H1 (cell line): ENCODE results near the gene ARID5B. TPM values are rescaled to one million over a fixed set of nuclear protein-coding genes. Genes with fewer than 3 reads are reported as not detected.

Experiments used
- CTCF ChIA-PET: fragments of 300-600 bp; sonication (Branson Sonifier 250); formaldehyde crosslinking; loops from one replicate; lab custom pipeline; 2021; ENCODE audit not compliant: partially characterized antibody; lab: Charles Lee
- POLR2A ChIA-PET: fragments of 300-600 bp; sonication (Branson Sonifier 250); formaldehyde crosslinking; loops from one replicate; lab custom pipeline; 2021; ENCODE audit warnings: inconsistent platforms; ENCODE audit not compliant: partially characterized antibody; lab: Charles Lee
- DNase-seq, 2 experiments: peaks; one replicate each; pipeline versions ENCODE4 v3.0.0 to v3.0.0-alpha.2; 2010 to 2022; ENCODE audit warnings: low spot score in 2 of 2, low read depth in 1 of 2, mixed read lengths in 1 of 2
- FAIRE-seq: peaks from 2 replicates; lab custom pipeline; 2011; peaks lifted over from hg19 to GRCh38; lab: Jason Lieb, UNC
- H2AFZ ChIP-seq: 2 replicates; pipeline ENCODE4 v1.8.1; 2012; ENCODE audit warnings: low read length, inconsistent platforms
- H2AK5ac ChIP-seq: 2 replicates; pipeline ENCODE4 v1.6.1; 2013; ENCODE audit warnings: low read depth, low read length
- H2BK120ac ChIP-seq: replicated peaks from 2 replicates; pipeline ENCODE3; 2013; ENCODE audit warnings: low read depth, low read length, inconsistent platforms
- H2BK12ac ChIP-seq: 2 replicates; pipeline ENCODE4 v1.6.1; 2013; ENCODE audit warnings: low read depth, low read length
- H2BK15ac ChIP-seq: 2 replicates; pipeline ENCODE4 v1.6.1; 2013; ENCODE audit warnings: low read length
- H2BK20ac ChIP-seq: 2 replicates; pipeline ENCODE4 v1.6.1; 2013; ENCODE audit warnings: low read length
- H2BK5ac ChIP-seq: 2 replicates; pipeline ENCODE4 v1.6.1; 2013; ENCODE audit warnings: low read depth, low read length
- H3K14ac ChIP-seq: 2 replicates; pipeline ENCODE4 v1.6.1; 2013; ENCODE audit warnings: inconsistent platforms; ENCODE audit not compliant: insufficient read length
- H3K18ac ChIP-seq: 2 replicates; pipeline ENCODE4 v1.6.1; 2013; ENCODE audit warnings: low read length; ENCODE audit errors: extremely low read depth
- H3K23ac ChIP-seq: 2 replicates; pipeline ENCODE4 v1.6.1; 2013; ENCODE audit warnings: inconsistent platforms; ENCODE audit not compliant: insufficient read length
- H3K23me2 ChIP-seq: 2 replicates; pipeline ENCODE4 v1.6.1; 2013; ENCODE audit warnings: low read depth, low read length
- H3K27ac ChIP-seq: 2 replicates; pipeline ENCODE4 v1.6.1; 2011; ENCODE audit warnings: low read depth, low read length, inconsistent platforms
- H3K27me3 ChIP-seq, 4 experiments: replicated peaks in 1 of 4; 1 replicate in 1 of 4; 2 replicates in 3 of 4; pipeline versions ENCODE4 v1.6.1 to v1.8.1; 2011 to 2013; ENCODE audit warnings: low read length in 3 of 4, mild to moderate bottlenecking in 3 of 4, inconsistent platforms in 2 of 4, mixed read lengths in 2 of 4, moderate library complexity in 1 of 4; ENCODE audit not compliant: control insufficient read depth in 3 of 4, insufficient read depth in 3 of 4; ENCODE audit errors: extremely low read depth in 1 of 4
- H3K36me3 ChIP-seq, 4 experiments: 2 replicates each; pipeline versions ENCODE4 v1.6.1 to v1.8.1; 2011 to 2013; ENCODE audit warnings: mild to moderate bottlenecking in 4 of 4, low read length in 3 of 4, moderate library complexity in 2 of 4, control low read depth in 1 of 4, inconsistent platforms in 1 of 4; ENCODE audit not compliant: insufficient read depth in 4 of 4, control insufficient read depth in 2 of 4
- H3K4ac ChIP-seq: replicated peaks from 2 replicates; pipeline ENCODE3; 2013; ENCODE audit warnings: low read length, low read depth, mixed read lengths, inconsistent platforms; ENCODE audit not compliant: insufficient read length
- H3K4me1 ChIP-seq, 4 experiments: replicated peaks in 1 of 4; 1 replicate in 1 of 4; 2 replicates in 3 of 4; pipeline versions ENCODE4 v1.6.1 to v1.8.1; 2011 to 2013; ENCODE audit warnings: low read length in 3 of 4, inconsistent platforms in 2 of 4, mixed read lengths in 1 of 4; ENCODE audit not compliant: insufficient read depth in 4 of 4, control insufficient read depth in 3 of 4
- H3K4me2 ChIP-seq, 2 experiments: 2 replicates each; pipeline versions ENCODE4 v1.6.1 to v1.8.1; 2011 to 2013; ENCODE audit warnings: low read depth in 2 of 2, low read length in 2 of 2, control low read depth in 1 of 2, inconsistent platforms in 1 of 2, mild to moderate bottlenecking in 1 of 2; ENCODE audit not compliant: insufficient read depth in 1 of 2
- H3K4me3 ChIP-seq, 4 experiments: fragments of 200-600, 300-600 bp in 1 of 4; sonication (generic), shearing (Covaris generic), sonication (Bioruptor Twin) in 1 of 4; 2 replicates each; pipeline versions ENCODE4 v1.5.1 to v1.8.1; 2011 to 2016; ENCODE audit warnings: low read length in 4 of 4, low read depth in 3 of 4, control low read depth in 2 of 4, inconsistent platforms in 2 of 4, mild to moderate bottlenecking in 2 of 4, mixed read lengths in 1 of 4, moderate library complexity in 1 of 4; ENCODE audit not compliant: insufficient read depth in 2 of 4; ENCODE audit errors: extremely low read depth in 1 of 4
- H3K56ac ChIP-seq: replicated peaks from 2 replicates; pipeline ENCODE3; 2013; ENCODE audit warnings: low read depth, mild to moderate bottlenecking, mixed read lengths, low read length, inconsistent platforms; ENCODE audit not compliant: insufficient read length
- H3K79me1 ChIP-seq: 2 replicates; pipeline ENCODE4 v1.6.1; 2013; ENCODE audit warnings: low read depth, low read length, control low read depth
- H3K79me2 ChIP-seq, 2 experiments: 2 replicates each; pipeline versions ENCODE4 v1.6.1 to v1.8.1; 2012 to 2013; ENCODE audit warnings: low read length in 2 of 2, mild to moderate bottlenecking in 2 of 2, inconsistent platforms in 1 of 2; ENCODE audit not compliant: insufficient read depth in 2 of 2, control insufficient read depth in 1 of 2
- H3K9ac ChIP-seq, 4 experiments: replicated peaks in 1 of 4; 1 replicate in 1 of 4; 2 replicates in 3 of 4; pipeline versions ENCODE4 v1.6.1 to v1.8.1; 2011 to 2013; ENCODE audit warnings: low read depth in 3 of 4, low read length in 3 of 4, control low read depth in 2 of 4, mild to moderate bottlenecking in 2 of 4, moderate library complexity in 2 of 4, inconsistent platforms in 1 of 4; ENCODE audit errors: extremely low read depth in 1 of 4
- H3K9me3 ChIP-seq, 2 experiments: 2 replicates each; pipeline versions ENCODE4 v1.6.1 to v1.8.1; 2012 to 2013; ENCODE audit warnings: mild to moderate bottlenecking in 2 of 2, moderate library complexity in 2 of 2, control low read depth in 1 of 2, inconsistent platforms in 1 of 2, low read depth in 1 of 2, low read length in 1 of 2, mixed read lengths in 1 of 2; ENCODE audit not compliant: insufficient read depth in 2 of 2
- H4K20me1 ChIP-seq, 2 experiments: replicated peaks in 1 of 2; 2 replicates each; pipeline versions ENCODE3 to v1.8.1; 2011 to 2013; ENCODE audit warnings: inconsistent platforms in 2 of 2, low read length in 2 of 2, mild to moderate bottlenecking in 1 of 2; ENCODE audit not compliant: insufficient read depth in 2 of 2, control insufficient read depth in 1 of 2
- H4K5ac ChIP-seq: 2 replicates; pipeline ENCODE4 v1.6.1; 2013; ENCODE audit warnings: low read length, low read depth, mixed read lengths, inconsistent platforms; ENCODE audit not compliant: insufficient read length
- H4K8ac ChIP-seq: 2 replicates; pipeline ENCODE4 v1.8.0; 2013; ENCODE audit warnings: mild to moderate bottlenecking, moderate library complexity, low read length, inconsistent platforms; ENCODE audit not compliant: insufficient read depth; ENCODE audit errors: extremely low read depth
- H4K91ac ChIP-seq: replicated peaks from 2 replicates; pipeline ENCODE3; 2013; ENCODE audit warnings: low read length, mixed read lengths, inconsistent platforms; ENCODE audit not compliant: insufficient read length
- BCL11A ChIP-seq, 2 experiments: IDR thresholded peaks; one replicate each; pipeline ENCODE4 v1.6.1; 2011; ENCODE audit warnings: low read depth in 2 of 2, low read length in 2 of 2, mild to moderate bottlenecking in 2 of 2
- CHD1 ChIP-seq: IDR thresholded peaks from 2 replicates; pipeline ENCODE4 v1.6.1; 2012; ENCODE audit warnings: low read depth, low read length, improper control_type of control experiment
- PHF8 ChIP-seq: fragments of 200-600 bp; sonication (generic); conservative IDR thresholded peaks from 2 replicates; pipeline ENCODE4 v1.7.1; 2012; ENCODE audit warnings: low read depth, mild to moderate bottlenecking, inconsistent platforms, low read length, moderate library complexity
- POU5F1 ChIP-seq: IDR thresholded peaks from 2 replicates; pipeline ENCODE4 v1.6.1; 2011; ENCODE audit warnings: low read depth, mild to moderate bottlenecking, low read length, moderate library complexity
- TAF7 ChIP-seq: optimal IDR thresholded peaks from 2 replicates; pipeline ENCODE3; 2011; ENCODE audit warnings: low read depth, mild to moderate bottlenecking, inconsistent platforms, low read length, moderate library complexity, borderline replicate concordance
- WGBS, 2 experiments: shearing (Covaris generic) in 1 of 2; methylation state at CpG; one replicate each; pipeline versions ENCODE4 v1.1.6 to v1.1.7; 2013 to 2015; ENCODE audit warnings: low lambda C conversion rate in 2 of 2, mixed read lengths in 2 of 2, inconsistent platforms in 1 of 2, low coverage in 1 of 2, missing lambda C conversion rate in 1 of 2; ENCODE audit not compliant: insufficient replicate concordance in 2 of 2, insufficient coverage in 1 of 2, insufficient read length in 1 of 2; ENCODE audit errors: extremely low coverage in 1 of 2, missing lambda C conversion rate in 1 of 2; 5-methylcytosine and 5-hydroxymethylcytosine counted together
- polyA plus RNA-seq, 7 experiments: library from polyadenylated mRNA; depleted of rRNA in 3 of 7; stranded (reverse) in 5 of 7; unstranded in 2 of 7; fragments of >200 nt in 5 of 7; fragments of 200-250 nt in 2 of 7; gene quantifications; 1 replicate in 5 of 7; 2 replicates in 1 of 7; 4 replicates in 1 of 7; pipeline versions ENCODE4 v1.2.1 to v1.2.3, GENCODE V29; 2011 to 2013; ENCODE audit warnings: missing spikeins in 2 of 7, mixed read lengths in 2 of 7
- total RNA-seq: library from RNA; stranded (reverse); fragmentation: NEBNext Ultra II Directional; extraction: Animal tissue kit (Norgen Biotek cat#: 25700); gene quantifications from 2 replicates; pipeline ENCODE4 v1.2.1, GENCODE V29; 2021
- TF ChIP-seq, protein P1 (sequence below): IDR thresholded peaks from 2 replicates; pipeline ENCODE4 v1.6.1; 2011; ENCODE audit warnings: low read depth, mild to moderate bottlenecking, low read length; ENCODE audit not compliant: insufficient read depth

ARID5B gene
- total and polyA plus RNA-seq, 2 of the 8 experiments (the other 6 are each of a cell fraction or from before 2014, with no cell fraction given): 0.21 to 1.1 TPM

- ChIA-PET CTCF (no interaction called here), POLR2A (interaction anchor here (0.6 kb wide), 1 partner anchor 10 kb away, joined by 3 read pairs; no protein-coding TSS in a partner anchor)
- H3K4me3 ChIP-seq: no peak overlapping the region
- H3K27me3 ChIP-seq: no peaks in the 10 kb centered on the region
- H4K8ac ChIP-seq: no peak overlapping the region; the same call in 1 of the 2 replicates
- H3K23me2 ChIP-seq: peaks cover 1% of the 10 kb centered on the region; the same call in 1 of the 2 replicates
- no peak for TF ChIP-seq BCL11A (IDR thresholded peaks at IDR 0.05; ENCODE audit: low read depth in 2 of 2, low read length in 2 of 2)
- TF ChIP-seq, protein P1, sequence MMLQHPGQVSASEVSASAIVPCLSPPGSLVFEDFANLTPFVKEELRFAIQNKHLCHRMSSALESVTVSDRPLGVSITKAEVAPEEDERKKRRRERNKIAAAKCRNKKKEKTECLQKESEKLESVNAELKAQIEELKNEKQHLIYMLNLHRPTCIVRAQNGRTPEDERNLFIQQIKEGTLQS: no peak
- no peak for TF ChIP-seq TAF7
- TF ChIP-seq POU5F1: no peak
- no peak for TF ChIP-seq PHF8
- no peak for TF ChIP-seq CHD1
- no peak overlapping the region for H2BK5ac ChIP-seq
- H3K79me2 ChIP-seq: no peaks in the 10 kb centered on the region
- no peak overlapping the region for H2AFZ ChIP-seq
- no peak overlapping the region for H3K4me2 ChIP-seq
- H3K4ac ChIP-seq: no peak overlapping the region
- no peaks in the 10 kb centered on the region for H3K79me1 ChIP-seq
- no peak overlapping the region for H3K56ac ChIP-seq
- H4K20me1 ChIP-seq: no peaks in the 10 kb centered on the region
- 95% methylated on average over 5 of the region's 5 CpGs; no CpG with 5 or more reads in 1 of the 2 experiments for WGBS, 2 experiments
- no peak overlapping the region for H4K91ac ChIP-seq
- H3K4me1 ChIP-seq: no peaks in the 10 kb centered on the region
- H3K36me3 ChIP-seq: no peaks in the 10 kb centered on the region
- H2BK15ac ChIP-seq: no peak overlapping the region
- no peak overlapping the region for H3K18ac ChIP-seq
- no peak overlapping the region for H3K9ac ChIP-seq
- no peak overlapping the region for H2BK120ac ChIP-seq
- no peak overlapping the region for H2BK20ac ChIP-seq
- no peak overlapping the region for H2BK12ac ChIP-seq
- no peak overlapping the region for H3K23ac ChIP-seq
- no peak overlapping the region for H4K5ac ChIP-seq
- no peak overlapping the region for H2AK5ac ChIP-seq
- H3K14ac ChIP-seq: no peak overlapping the region
- no peak overlapping the region for H3K27ac ChIP-seq
- no peak for FAIRE-seq
- DNase-seq: no peak
- no peaks in the 10 kb centered on the region; a peak in 1 of 4 replicates for H3K9me3 ChIP-seq
Observed at GRCh38 chr10:61942604-61943461, 41.3 kb downstream of the ARID5B start.
